Loucy (cell line): ENCODE data around the gene CCL17.

Source experiments
- H2AFZ ChIP-seq: fragments of 200-600 bp; sonication (generic); 2 replicates; pipeline ENCODE4 v1.6.0; 2016; ENCODE audit warnings: antibody characterized with exemption, mild to moderate bottlenecking, low read length, moderate library complexity
- H3F3A ChIP-seq: fragments of 200-600 bp; 2 replicates; pipeline ENCODE4 v1.6.0; 2016; ENCODE audit warnings: antibody characterized with exemption, low read depth, mild to moderate bottlenecking
- H3K27me3 ChIP-seq: fragments of 200-600 bp; sonication (generic); 2 replicates; pipeline ENCODE4 v1.6.1; 2014; ENCODE audit warnings: low read length, mild to moderate bottlenecking; ENCODE audit not compliant: insufficient read depth, poor library complexity, severe bottlenecking
- H3K36me3 ChIP-seq: fragments of 200-600 bp; sonication (generic); 2 replicates; pipeline ENCODE4 v1.6.1; 2016; ENCODE audit warnings: low read length; ENCODE audit not compliant: insufficient read depth
- H3K4me1 ChIP-seq: fragments of 200-600 bp; sonication (generic); 2 replicates; pipeline ENCODE4 v1.5.1; 2014; ENCODE audit warnings: low read length, mild to moderate bottlenecking; ENCODE audit not compliant: insufficient read depth, poor library complexity, severe bottlenecking
- H3K4me2 ChIP-seq: fragments of 200-600 bp; sonication (generic); 2 replicates; pipeline ENCODE4 v1.6.0; 2014; ENCODE audit warnings: antibody characterized with exemption, low read length, low read depth, mild to moderate bottlenecking; ENCODE audit not compliant: poor library complexity, severe bottlenecking
- H3K4me3 ChIP-seq: fragments of 200-600 bp; sonication (generic); 2 replicates; pipeline ENCODE4 v1.5.1; 2014; ENCODE audit warnings: low read length, mild to moderate bottlenecking, mixed read lengths; ENCODE audit not compliant: poor library complexity, severe bottlenecking
- H3K79me2 ChIP-seq: fragments of 200-600 bp; sonication (generic); 2 replicates; pipeline ENCODE4 v1.6.1; 2014; ENCODE audit warnings: low read length; ENCODE audit not compliant: insufficient read depth
- H3K9ac ChIP-seq: fragments of 200-600 bp; sonication (generic); 2 replicates; pipeline ENCODE4 v1.6.0; 2014; ENCODE audit warnings: mild to moderate bottlenecking, low read depth, low read length, moderate library complexity; ENCODE audit not compliant: poor library complexity, severe bottlenecking
- H3K9me2 ChIP-seq: fragments of 200-600 bp; sonication (generic); replicated peaks from 2 replicates; pipeline ENCODE4 v1.6.1; 2016; ENCODE audit warnings: low read depth, low read length, mixed read lengths
- H3K9me3 ChIP-seq: fragments of 200-600 bp; sonication (generic); 2 replicates; pipeline ENCODE4 v1.6.1; 2014; ENCODE audit warnings: mild to moderate bottlenecking, antibody characterized with exemption, low read length, low read depth; ENCODE audit not compliant: insufficient read depth
- H4K20me1 ChIP-seq: fragments of 200-600 bp; sonication (generic); 2 replicates; pipeline ENCODE4 v1.6.0; 2014; ENCODE audit warnings: antibody characterized with exemption, low read length, mild to moderate bottlenecking; ENCODE audit not compliant: insufficient read depth, poor library complexity, severe bottlenecking
- EZH2phosphoT487 ChIP-seq: fragments of 200-600 bp; IDR thresholded peaks from 2 replicates; pipeline ENCODE4 v1.6.1; 2018; ENCODE audit warnings: antibody characterized with exemption, mild to moderate bottlenecking, moderate library complexity, borderline replicate concordance
- TF ChIP-seq, protein P1 (sequence below): fragments of 200-600 bp; sonication (generic); conservative IDR thresholded peaks from 2 replicates; pipeline ENCODE4 v1.5.1; 2014; ENCODE audit warnings: mild to moderate bottlenecking, antibody characterized with exemption, low read length

The CCL17 gene

DNA sequence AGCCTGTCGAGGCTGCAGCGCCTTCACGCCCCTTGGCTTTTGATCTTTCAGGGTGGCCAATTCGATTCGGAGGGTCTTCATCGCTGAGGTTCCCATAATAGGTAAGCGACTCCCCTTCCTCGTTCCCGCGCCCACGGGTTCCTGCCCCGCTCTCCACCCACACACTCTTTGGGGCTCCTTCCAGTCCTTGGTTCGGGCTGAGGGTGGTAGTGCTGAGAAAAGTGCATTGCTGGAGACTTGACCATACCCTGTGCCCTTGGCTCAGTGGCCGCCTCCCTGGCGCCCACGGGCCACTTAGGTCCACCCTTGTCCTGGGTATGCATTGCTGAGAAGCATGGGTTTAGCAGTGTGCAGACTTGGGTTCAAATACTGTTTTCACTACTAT, 58.4 kb downstream of the CCL17 start:
- H3K9me2 ChIP-seq, result no peaks in the 10 kb centered on the region
- peaks cover 32% of the 10 kb centered on the region for H4K20me1 ChIP-seq
- TF ChIP-seq, protein P1, sequence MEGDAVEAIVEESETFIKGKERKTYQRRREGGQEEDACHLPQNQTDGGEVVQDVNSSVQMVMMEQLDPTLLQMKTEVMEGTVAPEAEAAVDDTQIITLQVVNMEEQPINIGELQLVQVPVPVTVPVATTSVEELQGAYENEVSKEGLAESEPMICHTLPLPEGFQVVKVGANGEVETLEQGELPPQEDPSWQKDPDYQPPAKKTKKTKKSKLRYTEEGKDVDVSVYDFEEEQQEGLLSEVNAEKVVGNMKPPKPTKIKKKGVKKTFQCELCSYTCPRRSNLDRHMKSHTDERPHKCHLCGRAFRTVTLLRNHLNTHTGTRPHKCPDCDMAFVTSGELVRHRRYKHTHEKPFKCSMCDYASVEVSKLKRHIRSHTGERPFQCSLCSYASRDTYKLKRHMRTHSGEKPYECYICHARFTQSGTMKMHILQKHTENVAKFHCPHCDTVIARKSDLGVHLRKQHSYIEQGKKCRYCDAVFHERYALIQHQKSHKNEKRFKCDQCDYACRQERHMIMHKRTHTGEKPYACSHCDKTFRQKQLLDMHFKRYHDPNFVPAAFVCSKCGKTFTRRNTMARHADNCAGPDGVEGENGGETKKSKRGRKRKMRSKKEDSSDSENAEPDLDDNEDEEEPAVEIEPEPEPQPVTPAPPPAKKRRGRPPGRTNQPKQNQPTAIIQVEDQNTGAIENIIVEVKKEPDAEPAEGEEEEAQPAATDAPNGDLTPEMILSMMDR, result no peak
- no peak for TF ChIP-seq EZH2phosphoT487
- no peaks in the 10 kb centered on the region for H3K27me3 ChIP-seq
- no peak overlapping the region for H2AFZ ChIP-seq
- H3K9me3 ChIP-seq, result no peaks in the 10 kb centered on the region
- peaks cover 15% of the 10 kb centered on the region for H3K4me1 ChIP-seq
- H3K79me2 ChIP-seq, result peaks cover 39% of the 10 kb centered on the region
- peak overlapping the region; percentile 84 for H3K9ac ChIP-seq
- peaks cover 22% of the 10 kb centered on the region; the same call in 1 of the 2 replicates for H3K36me3 ChIP-seq
- peak overlapping the region; percentile 86 for H3K4me2 ChIP-seq
- peak overlapping the region; percentile 94 for H3K4me3 ChIP-seq
- no peaks in the 10 kb centered on the region for H3F3A ChIP-seq

DNA sequence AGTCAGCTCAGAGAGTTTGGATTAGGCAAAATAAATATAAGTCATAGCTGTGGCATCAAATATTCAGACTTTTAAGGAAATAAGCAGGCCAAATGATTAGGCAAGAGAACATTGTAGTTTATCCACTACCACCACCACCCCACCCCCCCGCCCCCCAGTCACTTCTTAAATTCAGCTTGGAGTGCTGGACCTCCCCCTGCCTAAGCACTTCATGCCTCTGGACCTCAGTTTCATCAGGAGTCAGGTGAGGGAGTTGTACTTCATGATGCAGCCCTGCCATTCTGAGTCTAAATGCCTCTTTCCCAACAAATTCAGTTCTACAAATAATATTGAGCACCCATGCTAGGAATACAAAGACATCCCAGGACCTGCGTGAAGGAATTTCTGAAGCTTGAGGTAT, 60.0 kb downstream of the CCL17 start:
- Histone ChIP-seq H3F3A (no peaks in the 10 kb centered on the region), H3K79me2 (peaks cover 39% of the 10 kb centered on the region), H3K4me2 (peak overlapping the region; percentile 86), H3K9ac (peak overlapping the region; percentile 84), H2AFZ (no peak overlapping the region), H3K9me2 (no peaks in the 10 kb centered on the region), H3K9me3 (no peaks in the 10 kb centered on the region), H3K27me3 (no peaks in the 10 kb centered on the region), H3K4me1 (peaks cover 15% of the 10 kb centered on the region), H3K4me3 (peak overlapping the region; percentile 24), H4K20me1 (peaks cover 32% of the 10 kb centered on the region), H3K36me3 (peaks cover 31% of the 10 kb centered on the region; the same call in 1 of the 2 replicates)
- TF ChIP-seq EZH2phosphoT487, result no peak
- TF ChIP-seq, protein P1, result no peak
